GM23338 (cell line): Measurements from ENCODE around the gene NR2C1.

Experiments used
- CTCF ChIP-seq, 2 experiments: fragments of 200-600 bp in 1 of 2; sonication (generic) in 1 of 2; conservative IDR thresholded peaks; 2 replicates each; pipeline versions ENCODE4 v1.5.1 to v1.6.1; 2016 to 2017; ENCODE audit warnings: antibody characterized with exemption in 2 of 2, low read depth in 2 of 2, mild to moderate bottlenecking in 2 of 2, moderate library complexity in 1 of 2
- JUNB ChIP-seq: IDR thresholded peaks from one replicate; pipeline ENCODE4 v1.6.1; 2016; ENCODE audit warnings: antibody characterized with exemption; ENCODE audit not compliant: unreplicated experiment

GRCh38 chr12:95118138-95118787 lies 44.8 kb upstream of the NR2C1 start:
- TF ChIP-seq CTCF (conservative IDR thresholded peaks at IDR 0.05; ENCODE audit: low read depth in 2 of 2) (no peak), JUNB (no peak)
